T-helper 9 cell (primary cell): ENCODE results near the gene BANP.
"Not testable (repeated sequence)": the region's sequence is repeated elsewhere in the genome, so short reads cannot be mapped to it uniquely, and the experiment has no call there.

Experiments
- DNase-seq: peaks from one replicate; pipeline ENCODE4 v3.0.0-alpha.2; 2020

The BANP gene

DNA sequence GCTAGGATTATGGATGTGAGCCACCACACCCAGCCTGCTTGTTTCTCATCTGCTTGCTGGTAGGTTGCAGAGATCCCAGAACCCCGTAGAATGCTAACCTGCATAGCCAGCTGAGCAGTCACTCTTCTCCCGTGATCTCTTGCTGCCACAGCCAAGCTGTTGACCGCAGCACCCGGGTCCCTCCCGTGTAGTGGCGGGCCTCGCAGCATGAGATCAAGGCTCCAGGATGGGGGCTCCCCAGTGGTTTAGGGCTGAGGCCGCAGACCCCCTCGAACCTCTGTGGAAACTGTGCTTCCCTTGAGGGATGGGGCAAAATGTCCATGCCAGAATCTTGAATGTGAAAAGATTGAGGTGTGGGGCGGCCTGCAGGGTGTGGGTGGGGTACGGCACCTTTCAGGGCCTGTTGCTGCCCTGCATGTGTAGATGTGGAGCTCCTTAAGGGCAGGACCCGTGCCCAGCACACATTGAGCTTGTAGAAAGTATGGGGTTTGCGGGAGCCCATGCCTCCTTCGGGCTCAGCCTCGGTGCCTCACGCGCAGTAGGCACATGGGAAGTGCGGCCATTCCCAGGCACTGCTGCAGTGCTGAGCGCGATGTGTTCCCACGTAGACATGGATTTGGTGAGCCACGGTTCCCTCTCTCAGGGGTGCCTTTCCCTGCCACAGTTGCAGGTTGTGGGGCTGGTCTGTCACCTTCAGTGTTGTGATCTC lies 99.9 kb downstream of the BANP start:
- DNase-seq = no peak

DNA sequence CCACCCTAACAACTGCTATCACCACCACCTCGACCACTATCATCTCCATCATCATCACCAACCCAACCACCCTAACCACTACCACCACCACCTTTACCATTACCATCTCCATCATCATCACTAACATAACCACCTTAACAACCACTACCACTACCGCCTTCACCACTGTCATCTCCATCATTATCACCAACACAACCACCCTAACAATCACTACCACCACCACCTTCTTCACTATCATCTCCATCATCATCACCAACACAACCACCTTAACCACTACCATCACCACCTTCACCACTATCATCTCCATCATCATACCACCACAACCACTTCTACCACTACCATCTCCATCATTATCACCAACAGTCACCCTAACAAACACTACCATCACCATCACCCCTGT lies 101.4 kb downstream of the BANP start:
- no peak for DNase-seq

GRCh38 chr16:88053479-88053878 lies 102.2 kb downstream of the BANP start:
- not testable (repeated sequence) for DNase-seq

GRCh38 chr16:88055356-88055755 lies 104.1 kb downstream of the BANP start:
- DNase-seq = no peak

DNA sequence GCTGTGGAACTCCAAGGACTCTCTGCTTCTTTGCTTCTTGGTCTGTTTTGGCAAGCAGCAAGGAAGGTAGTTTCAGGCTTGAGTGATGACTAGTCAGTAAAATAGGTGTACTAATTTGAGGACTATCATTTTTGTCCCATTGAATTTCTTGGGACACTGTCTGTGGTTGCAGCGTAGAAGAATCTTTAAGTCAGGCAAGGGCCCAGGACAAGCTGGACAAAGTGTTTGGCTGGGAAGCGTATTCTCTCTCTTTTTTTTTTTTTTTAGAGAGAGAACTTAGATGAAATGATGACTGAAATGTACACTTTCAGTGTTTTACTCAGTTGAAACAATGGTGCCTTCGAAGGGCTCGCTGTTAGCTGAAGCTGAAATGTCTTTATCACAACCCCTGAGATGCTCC lies 105.0 kb downstream of the BANP start:
- no peak for DNase-seq

GRCh38 chr16:88057656-88058055 lies 106.4 kb downstream of the BANP start:
- no peak for DNase-seq

- no peak for DNase-seq
These were observed 106.9 kb downstream of the BANP start for GRCh38 chr16:88058136-88058535.

DNA sequence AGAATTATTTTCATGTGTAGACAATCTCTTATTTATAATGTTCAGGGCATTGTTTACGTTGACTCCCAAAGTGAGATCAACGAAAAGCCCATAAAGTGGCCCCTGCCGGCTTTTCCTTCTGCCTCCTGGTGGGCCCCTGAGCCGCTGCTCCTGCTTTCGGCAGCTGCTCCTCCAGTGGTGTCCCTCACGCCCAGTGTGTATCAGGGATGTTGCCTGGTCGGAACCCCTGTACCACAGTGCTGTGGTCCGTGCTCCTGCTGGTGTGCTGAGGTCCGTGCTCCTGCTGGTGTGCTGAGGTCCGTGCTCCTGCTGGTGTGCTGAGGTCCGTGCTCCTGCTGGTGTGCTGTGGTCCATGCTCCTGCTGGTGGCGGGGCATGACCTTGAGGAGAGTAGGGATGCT lies 107.6 kb downstream of the BANP start:
- DNase-seq = no peak

DNA sequence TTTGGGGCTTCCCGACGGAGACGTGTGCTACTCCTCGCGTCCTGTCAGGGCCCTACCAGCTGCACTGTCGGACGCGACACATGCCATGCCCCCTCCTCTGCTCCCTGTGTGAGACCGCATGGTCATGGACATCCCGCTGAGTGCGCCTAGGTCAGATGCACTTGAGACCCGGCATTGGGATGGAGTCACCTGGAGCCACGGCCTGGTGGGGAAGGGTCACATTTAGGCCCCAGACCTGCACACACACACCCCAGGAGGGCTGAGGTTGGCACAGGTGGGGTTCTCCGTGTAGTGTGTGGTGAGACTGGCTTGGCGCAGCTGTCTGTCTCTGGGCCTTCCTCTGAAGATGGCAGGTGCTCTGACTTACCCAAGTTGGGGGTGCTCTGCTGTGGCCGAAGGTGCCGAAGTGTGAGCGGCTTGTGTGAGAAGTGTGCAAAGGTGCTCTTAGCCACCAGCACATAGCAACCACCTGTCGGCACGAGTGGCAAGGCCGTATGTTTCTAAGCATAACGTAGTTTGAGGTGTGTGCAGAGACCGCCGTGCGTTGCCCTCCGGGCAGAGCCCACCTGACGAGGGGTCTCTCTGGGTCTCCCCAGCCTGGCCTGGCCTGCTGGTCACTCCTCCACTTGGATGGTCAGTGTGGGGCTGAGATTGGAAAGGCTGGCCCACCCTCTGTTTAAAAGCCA lies 108.6 kb downstream of the BANP start:
- DNase-seq = no peak

DNA sequence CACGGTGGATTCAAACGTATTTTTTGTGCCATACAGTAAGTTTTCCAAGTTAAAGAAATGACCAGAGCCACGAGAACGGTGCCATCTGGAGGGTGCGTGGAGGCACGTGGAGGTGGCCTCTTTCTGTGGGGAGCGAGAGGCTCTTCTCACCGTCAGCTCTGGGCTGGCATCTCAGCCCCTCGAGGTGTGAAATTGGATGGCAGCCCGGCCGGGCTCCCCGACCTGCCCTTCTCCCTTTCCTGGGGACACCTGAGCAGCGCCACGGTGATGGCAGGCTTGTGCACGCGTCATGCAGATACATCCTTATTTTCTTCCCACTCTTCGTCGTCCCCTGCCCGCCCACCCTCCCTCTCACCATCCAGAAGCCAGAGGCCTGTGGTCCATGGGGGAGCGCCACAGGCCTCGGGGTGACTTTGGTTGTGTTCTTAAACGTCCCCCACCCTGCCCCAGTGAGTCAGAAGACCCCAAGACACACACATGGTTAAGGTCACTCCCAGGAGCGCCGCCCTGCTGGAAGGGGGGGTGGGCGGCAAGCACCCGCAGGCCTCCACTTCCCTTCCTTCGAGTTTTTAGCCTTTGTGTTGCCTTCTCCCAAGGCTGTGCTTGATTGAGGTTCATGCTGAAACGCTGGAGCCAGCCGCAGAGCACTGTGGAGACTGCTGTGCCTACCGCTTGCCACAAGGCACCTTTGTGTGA lies 109.4 kb downstream of the BANP start:
- no peak for DNase-seq

DNA sequence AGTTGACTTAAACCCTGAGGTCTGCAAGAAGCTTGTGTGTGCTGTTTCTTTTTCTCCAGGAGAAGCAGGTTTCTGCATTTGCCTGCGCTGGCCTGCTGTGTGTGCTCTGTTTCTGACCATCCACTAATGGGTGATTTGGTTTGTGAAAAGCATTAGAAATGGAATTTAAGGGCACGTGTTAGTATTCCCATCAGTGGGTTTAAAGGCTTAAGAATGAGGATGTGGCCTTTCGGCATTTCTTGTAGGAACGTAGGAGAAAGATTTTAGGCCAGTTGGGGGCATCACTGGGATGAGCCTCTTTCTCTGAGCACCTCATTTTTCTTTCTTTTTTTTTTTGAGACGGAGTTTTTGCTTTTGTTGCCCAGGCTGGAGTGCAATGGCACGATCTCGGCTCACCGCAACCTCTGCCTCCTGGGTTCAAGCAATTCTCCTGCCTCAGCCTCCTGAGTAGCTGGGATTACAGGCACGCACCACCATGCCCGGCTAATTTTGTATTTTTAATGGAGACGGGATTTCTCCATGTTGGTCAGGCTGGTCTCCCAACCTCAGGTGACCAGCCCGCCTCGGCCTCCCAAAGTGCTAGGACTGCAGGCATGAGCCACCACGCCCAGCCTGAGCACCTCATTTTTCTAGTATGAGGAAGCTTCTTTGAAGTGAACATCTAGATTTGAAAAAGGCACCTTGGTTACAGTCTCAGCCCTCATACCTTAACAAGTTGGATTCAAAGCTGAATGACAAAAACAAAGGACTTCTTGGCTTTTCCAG lies 110.3 kb downstream of the BANP start:
- DNase-seq = no peak

DNA sequence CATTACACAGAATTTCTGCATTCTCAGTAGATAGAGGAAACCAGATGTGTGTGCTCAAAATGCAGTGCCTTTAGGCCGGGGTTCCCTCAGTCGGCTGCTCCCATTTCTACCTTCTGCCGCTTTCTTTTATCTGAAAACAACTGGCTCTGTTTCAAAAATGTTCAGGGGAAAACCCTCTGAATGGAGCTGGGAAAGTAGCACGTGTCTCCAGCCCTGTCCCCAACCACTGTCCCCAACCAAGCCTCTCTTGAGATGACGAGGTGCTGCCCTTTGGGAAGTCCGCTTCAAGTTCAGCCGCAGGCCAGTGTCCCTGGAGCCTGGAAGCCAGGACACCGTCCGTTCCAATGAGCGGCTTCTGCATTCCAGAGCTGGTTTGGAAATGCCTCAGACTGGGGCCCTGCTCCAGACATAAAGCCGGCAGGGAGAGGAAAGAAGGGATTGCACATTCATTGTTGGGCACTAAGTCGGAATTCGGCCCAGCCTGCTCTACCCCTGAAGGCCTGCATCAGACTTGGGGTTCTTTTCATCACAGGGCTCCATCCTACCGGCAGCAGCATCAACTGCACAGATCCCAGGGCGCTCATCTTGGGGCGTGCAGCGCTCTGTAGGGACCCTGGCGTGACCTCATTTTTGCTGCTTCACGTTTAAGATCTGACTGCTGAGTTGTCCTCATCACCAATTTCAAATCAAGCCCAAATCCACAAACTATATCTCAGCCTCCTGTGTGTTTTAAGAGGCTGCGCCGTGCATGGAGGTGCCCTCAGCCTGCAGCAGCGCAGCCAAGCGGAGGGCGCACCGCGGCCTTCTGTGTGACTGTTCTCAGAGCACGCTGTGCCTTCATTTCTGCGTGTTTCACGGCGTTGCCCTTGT lies 111.3 kb downstream of the BANP start:
- DNase-seq = no peak

DNA sequence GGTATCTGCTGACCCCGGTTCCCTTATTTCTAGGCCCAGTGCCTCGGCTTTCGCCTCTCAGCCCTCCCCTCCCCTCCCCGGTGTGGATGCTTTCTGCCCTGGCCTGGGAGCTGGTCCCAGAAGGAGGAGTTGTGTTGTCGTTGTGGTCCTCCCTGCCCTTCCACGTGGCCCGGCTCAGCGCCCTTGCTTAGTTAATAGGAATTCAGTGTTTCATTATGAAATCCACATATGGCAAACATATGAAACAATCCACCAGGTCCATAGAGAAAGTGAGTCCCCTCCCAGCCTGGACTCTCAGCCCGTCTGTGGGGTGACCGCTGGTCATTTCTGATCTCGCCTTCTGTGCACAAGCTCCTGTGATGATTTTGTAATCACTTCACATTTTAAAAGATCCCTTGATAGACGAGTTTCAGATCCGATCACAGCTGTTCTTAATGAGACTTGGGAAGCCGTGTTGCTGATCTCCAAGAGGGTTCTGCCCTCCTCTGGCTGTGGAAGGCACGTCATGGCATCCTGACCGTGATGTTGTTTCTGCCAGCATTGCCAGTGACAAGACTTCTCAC lies 112.1 kb downstream of the BANP start:
- no peak for DNase-seq

DNA sequence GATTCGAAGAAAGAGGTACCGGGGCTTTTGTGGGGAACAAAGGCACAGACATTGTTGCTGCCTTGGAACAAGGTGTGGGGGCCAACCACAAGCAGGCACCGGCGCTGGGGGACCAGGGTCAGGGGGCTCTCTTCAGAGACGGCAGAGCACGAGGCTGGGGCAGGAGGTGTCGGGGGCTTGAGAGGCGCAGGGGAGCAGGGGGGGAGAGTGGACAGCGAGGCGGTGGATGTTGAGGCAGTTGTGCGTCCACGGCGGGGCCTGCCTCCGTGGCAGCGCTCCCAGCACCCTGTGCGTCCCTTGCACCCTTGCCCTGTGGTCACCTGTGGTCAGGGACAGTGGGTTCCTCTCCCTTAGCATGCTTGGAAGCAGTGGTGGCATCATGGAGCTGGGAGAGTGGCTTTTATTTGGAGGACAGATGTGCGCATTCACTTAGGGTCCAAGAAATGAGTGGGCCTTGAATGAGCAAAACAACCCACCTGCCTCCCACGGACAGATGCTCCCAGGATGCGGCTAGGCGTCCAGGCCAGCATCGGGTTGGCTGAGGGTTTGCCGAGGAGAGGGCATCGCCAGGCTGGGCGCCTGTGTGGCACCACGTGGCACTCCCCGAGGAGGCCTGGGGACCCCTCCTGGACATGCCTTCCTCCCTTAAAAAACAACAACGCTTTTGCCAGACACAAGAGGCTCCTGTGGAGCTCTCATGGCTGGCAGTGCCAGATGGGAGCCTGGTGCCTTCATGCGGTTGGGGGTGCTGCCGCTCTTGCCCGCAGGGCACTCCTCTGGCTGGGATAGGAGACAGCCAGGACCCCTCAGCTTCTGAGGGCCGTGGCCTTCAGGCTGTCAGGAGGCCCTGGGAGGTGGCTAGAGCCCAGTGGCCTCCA lies 113.0 kb downstream of the BANP start:
- DNase-seq = no peak

DNA sequence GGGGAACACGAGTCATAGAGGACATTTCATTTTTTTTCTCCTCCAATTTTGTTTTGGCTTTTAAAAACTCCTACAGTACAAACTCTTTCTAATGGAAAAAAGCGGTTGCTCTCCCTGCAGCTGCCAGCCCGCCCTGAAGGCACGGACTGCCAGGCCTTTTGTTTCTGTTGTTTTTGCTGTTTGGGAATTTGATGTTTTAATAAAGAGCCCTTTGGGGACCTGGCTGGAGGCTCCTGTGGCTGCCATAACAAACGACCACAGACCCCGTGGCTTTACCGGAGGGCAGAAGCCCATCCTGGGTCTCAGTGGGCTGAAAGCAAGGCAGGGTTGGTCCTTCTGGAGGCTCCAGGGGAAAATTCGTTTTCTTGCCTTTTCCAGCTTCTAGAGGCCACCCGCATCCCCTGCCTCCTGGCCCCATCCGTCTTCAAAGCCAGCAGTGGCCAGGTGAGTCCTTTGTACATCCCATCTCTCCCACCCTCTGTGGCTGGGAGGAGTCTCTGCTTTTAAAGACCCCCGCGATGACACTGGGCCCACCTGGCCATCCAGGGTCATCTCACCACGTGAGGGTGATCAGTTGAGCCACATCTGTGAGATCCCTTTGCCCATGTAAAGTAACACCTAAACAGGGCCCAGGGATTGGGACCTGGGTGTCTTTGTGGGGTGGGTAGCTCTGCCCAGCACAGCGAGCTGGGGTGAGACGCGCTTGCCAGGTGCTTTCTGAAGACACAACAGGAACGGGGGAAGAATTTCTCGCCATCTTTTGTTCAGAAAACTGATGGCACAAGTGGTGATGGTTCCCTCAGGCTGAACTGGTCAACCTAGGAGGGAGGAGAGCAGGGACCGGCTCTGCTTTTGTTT lies 113.9 kb downstream of the BANP start:
- no peak for DNase-seq

DNA sequence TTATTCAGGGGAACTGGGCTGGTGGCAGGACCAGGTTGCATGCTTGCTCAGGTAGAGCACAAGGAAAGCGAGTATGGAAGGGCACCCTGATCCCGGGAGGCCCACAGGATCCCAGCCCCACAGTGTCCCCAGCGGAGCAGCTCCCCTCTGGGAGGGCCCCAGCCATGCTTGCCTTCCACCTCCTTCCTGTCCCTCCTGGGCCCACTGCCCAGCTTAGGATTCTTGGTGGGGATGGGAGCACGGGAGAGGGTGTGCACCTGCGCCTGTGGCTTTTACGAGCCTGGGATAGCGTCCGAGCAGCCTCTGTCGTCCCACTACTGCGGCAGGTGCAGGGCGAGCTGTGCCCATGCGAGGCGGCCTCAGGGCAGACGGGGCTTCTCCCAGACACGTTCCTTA lies 114.5 kb downstream of the BANP start:
- no peak for DNase-seq

GRCh38 chr16:88066234-88066633 lies 115.0 kb downstream of the BANP start:
- DNase-seq = no peak

- DNase-seq = no peak
These were observed 115.7 kb downstream of the BANP start for GRCh38 chr16:88066680-88067529.
